SU-DHL-6 (cell line): Measurements from ENCODE around the gene PDXP.

ENCODE experiments used
- H2AFZ ChIP-seq: fragments of 200-600 bp; sonication (generic); 2 replicates; pipeline ENCODE4 v1.6.1; 2014; ENCODE audit warnings: low read depth, mild to moderate bottlenecking, moderate library complexity, mixed read lengths, antibody characterized with exemption, low read length; ENCODE audit not compliant: severe bottlenecking
- H3F3A ChIP-seq: fragments of 200-600 bp; shearing (Covaris generic); 2 replicates; pipeline ENCODE4 v1.6.0; 2016; ENCODE audit warnings: antibody characterized with exemption, mild to moderate bottlenecking; ENCODE audit not compliant: insufficient read depth
- H3K27ac ChIP-seq: fragments of 200-600 bp; sonication (generic); 2 replicates; pipeline ENCODE4 v1.5.1; 2016; ENCODE audit warnings: low read depth, mild to moderate bottlenecking, low read length, moderate library complexity, mixed read lengths
- H3K27me3 ChIP-seq: fragments of 200-600 bp; sonication (generic), shearing (Covaris generic); 2 replicates; pipeline ENCODE4 v1.6.0; 2014; ENCODE audit warnings: mild to moderate bottlenecking, low read length
- H3K36me3 ChIP-seq: fragments of 200-600 bp; sonication (generic); 2 replicates; pipeline ENCODE4 v1.6.1; 2014; ENCODE audit warnings: mild to moderate bottlenecking, low read length, mixed read lengths
- H3K4me2 ChIP-seq: fragments of 300-600, 200-600 bp; shearing (Covaris generic), sonication (generic); 2 replicates; pipeline ENCODE4 v1.6.0; 2014; ENCODE audit warnings: low read length, low read depth, mild to moderate bottlenecking; ENCODE audit not compliant: poor library complexity, severe bottlenecking
- H3K4me3 ChIP-seq: fragments of 200-600 bp; sonication (generic); 2 replicates; pipeline ENCODE4 v1.5.1; 2014; ENCODE audit warnings: antibody characterized with exemption, low read length, mild to moderate bottlenecking, mixed read lengths; ENCODE audit not compliant: insufficient read depth, poor library complexity, severe bottlenecking
- H3K79me2 ChIP-seq: fragments of 200-600 bp; sonication (generic); 2 replicates; pipeline ENCODE4 v1.6.1; 2014; ENCODE audit warnings: mild to moderate bottlenecking, low read length, moderate library complexity; ENCODE audit not compliant: insufficient read depth
- H3K9ac ChIP-seq: fragments of 200-600 bp; sonication (generic); 2 replicates; pipeline ENCODE4 v1.7.0; 2014; ENCODE audit warnings: mild to moderate bottlenecking, low read length
- H3K9me2 ChIP-seq: fragments of 200-600 bp; sonication (generic); replicated peaks from 2 replicates; pipeline ENCODE4 v1.6.1; 2014; ENCODE audit warnings: low read length; ENCODE audit not compliant: insufficient read depth
- H3K9me3 ChIP-seq: fragments of 200-600 bp; sonication (generic); 2 replicates; pipeline ENCODE4 v1.6.1; 2014; ENCODE audit warnings: low read length, mixed read lengths; ENCODE audit not compliant: insufficient read depth
- H4K20me1 ChIP-seq: fragments of 200-600 bp; sonication (generic); 2 replicates; pipeline ENCODE4 v1.6.1; 2014; ENCODE audit warnings: low read depth, mild to moderate bottlenecking, antibody characterized with exemption, low read length, moderate library complexity, mixed read lengths
- CTCF ChIP-seq: fragments of 200-600 bp; sonication (generic); IDR thresholded peaks from one replicate; pipeline ENCODE4 v1.5.1; 2017; ENCODE audit warnings: antibody characterized with exemption, mild to moderate bottlenecking, low read length, moderate library complexity; ENCODE audit not compliant: insufficient read depth, poor library complexity, severe bottlenecking
- EZH2phosphoT487 ChIP-seq: fragments of 200-600 bp; sonication (generic), shearing (Covaris generic); conservative IDR thresholded peaks from 2 replicates; pipeline ENCODE4 v1.6.1; 2018; ENCODE audit warnings: mild to moderate bottlenecking, antibody characterized with exemption, low read length, moderate library complexity, mixed read lengths

The PDXP gene

GRCh38 chr22:37665487-37665886 is 7.0 kb downstream of the PDXP start:
- H3K27me3 ChIP-seq = no peaks in the 10 kb centered on the region
- peaks cover 10% of the 10 kb centered on the region for H3F3A ChIP-seq
- no peak overlapping the region for H2AFZ ChIP-seq
- H3K9ac ChIP-seq = no peak overlapping the region
- no peak for TF ChIP-seq CTCF
- TF ChIP-seq EZH2phosphoT487 = no peak
- H3K79me2 ChIP-seq = peaks cover 53% of the 10 kb centered on the region
- H3K9me3 ChIP-seq = no peaks in the 10 kb centered on the region
- H3K36me3 ChIP-seq = no peaks in the 10 kb centered on the region
- H3K9me2 ChIP-seq = no peaks in the 10 kb centered on the region
- H3K4me3 ChIP-seq = no peak overlapping the region
- H3K4me2 ChIP-seq = no peak overlapping the region
- no peak overlapping the region for H3K27ac ChIP-seq
- peaks cover 3% of the 10 kb centered on the region; the same call in 1 of the 2 replicates for H4K20me1 ChIP-seq

- TF ChIP-seq EZH2phosphoT487 = no peak
- no peak for TF ChIP-seq CTCF
- Histone ChIP-seq H3K36me3 (no peaks in the 10 kb centered on the region), H3K4me3 (no peak overlapping the region), H3K4me2 (no peak overlapping the region), H2AFZ (no peak overlapping the region), H3F3A (no peaks in the 10 kb centered on the region; the same call in 1 of the 2 replicates), H3K27me3 (no peaks in the 10 kb centered on the region), H4K20me1 (no peaks in the 10 kb centered on the region), H3K9me3 (no peaks in the 10 kb centered on the region), H3K27ac (no peak overlapping the region), H3K9ac (no peak overlapping the region), H3K9me2 (no peaks in the 10 kb centered on the region), H3K79me2 (peaks cover 17% of the 10 kb centered on the region)
These were observed 11.1 kb downstream of the PDXP start for GRCh38 chr22:37669586-37669985.

GRCh38 chr22:37672206-37672919 is 13.8 kb downstream of the PDXP start:
- no peak overlapping the region for H3K27ac ChIP-seq
- peaks cover 11% of the 10 kb centered on the region for H3F3A ChIP-seq
- H4K20me1 ChIP-seq = no peaks in the 10 kb centered on the region
- H3K9ac ChIP-seq = no peak overlapping the region
- H3K36me3 ChIP-seq = no peaks in the 10 kb centered on the region
- no peaks in the 10 kb centered on the region for H3K79me2 ChIP-seq
- no peaks in the 10 kb centered on the region for H3K9me3 ChIP-seq
- no peak overlapping the region for H3K4me3 ChIP-seq
- H3K4me2 ChIP-seq = no peak overlapping the region
- no peak overlapping the region for H2AFZ ChIP-seq
- H3K9me2 ChIP-seq = no peaks in the 10 kb centered on the region
- no peaks in the 10 kb centered on the region for H3K27me3 ChIP-seq
- no peak for TF ChIP-seq EZH2phosphoT487
- no peak for TF ChIP-seq CTCF
